Mononuclear cell (primary cell): Measurements from ENCODE around the gene GNAL. TPM values are rescaled to one million over a fixed set of nuclear protein-coding genes. Genes with fewer than 3 reads are reported as not detected.

Source experiments
- H3K27me3 ChIP-seq: 2 replicates; pipeline ENCODE4 v1.6.0; 2011; ENCODE audit warnings: low read length, control low read depth; ENCODE audit not compliant: insufficient read depth
- H3K4me1 ChIP-seq: 2 replicates; pipeline ENCODE4 v1.5.1; 2011; ENCODE audit warnings: mild to moderate bottlenecking, low read length, control low read depth; ENCODE audit not compliant: insufficient read depth
- H3K4me3 ChIP-seq: 2 replicates; pipeline ENCODE4 v1.5.1; 2011; ENCODE audit warnings: mild to moderate bottlenecking, low read length, moderate library complexity
- H3K9me3 ChIP-seq: 2 replicates; pipeline ENCODE4 v1.5.1; 2011; ENCODE audit warnings: low read depth, mild to moderate bottlenecking, control low read depth, low read length
- total RNA-seq: library from RNA; depleted of rRNA; stranded (reverse); fragments of >200 nt; gene quantifications from one replicate; pipeline ENCODE4 v1.2.3, GENCODE V29; 2012

The GNAL gene
- total RNA-seq, 1 donor, result 0.84 TPM

- Histone ChIP-seq H3K4me3 (no peak overlapping the region), H3K4me1 (no peaks in the 10 kb centered on the region), H3K9me3 (no peaks in the 10 kb centered on the region), H3K27me3 (peaks cover 57% of the 10 kb centered on the region)
Measured at GRCh38 chr18:11752116-11752911, 63.2 kb downstream of the GNAL start.

GRCh38 chr18:11754979-11755378, 65.9 kb downstream of the GNAL start:
- Histone ChIP-seq H3K4me3 (no peak overlapping the region), H3K9me3 (no peaks in the 10 kb centered on the region), H3K4me1 (no peaks in the 10 kb centered on the region), H3K27me3 (peaks cover 49% of the 10 kb centered on the region)

GRCh38 chr18:11757084-11757590, 68.1 kb downstream of the GNAL start:
- H3K27me3 ChIP-seq, result peaks cover 34% of the 10 kb centered on the region
- no peaks in the 10 kb centered on the region for H3K9me3 ChIP-seq
- H3K4me1 ChIP-seq, result no peaks in the 10 kb centered on the region
- no peak overlapping the region for H3K4me3 ChIP-seq

GRCh38 chr18:11759456-11759855, 70.4 kb downstream of the GNAL start:
- Histone ChIP-seq H3K9me3 (no peaks in the 10 kb centered on the region), H3K4me3 (no peak overlapping the region), H3K4me1 (no peaks in the 10 kb centered on the region), H3K27me3 (peaks cover 13% of the 10 kb centered on the region)

- no peaks in the 10 kb centered on the region for H3K9me3 ChIP-seq
- no peaks in the 10 kb centered on the region for H3K4me1 ChIP-seq
- no peak overlapping the region for H3K4me3 ChIP-seq
- peaks cover 10% of the 10 kb centered on the region for H3K27me3 ChIP-seq
Measured at GRCh38 chr18:11760498-11761167, 71.6 kb downstream of the GNAL start.

- H3K4me1 ChIP-seq, result no peaks in the 10 kb centered on the region
- H3K9me3 ChIP-seq, result no peaks in the 10 kb centered on the region
- peaks cover 6% of the 10 kb centered on the region for H3K27me3 ChIP-seq
- H3K4me3 ChIP-seq, result no peak overlapping the region
Measured at GRCh38 chr18:11761553-11761952, 72.5 kb downstream of the GNAL start.

- H3K4me1 ChIP-seq, result no peaks in the 10 kb centered on the region
- no peaks in the 10 kb centered on the region for H3K27me3 ChIP-seq
- H3K9me3 ChIP-seq, result no peaks in the 10 kb centered on the region
- no peak overlapping the region for H3K4me3 ChIP-seq
Measured at GRCh38 chr18:11762429-11762828, 73.4 kb downstream of the GNAL start.

- Histone ChIP-seq H3K27me3 (no peaks in the 10 kb centered on the region), H3K9me3 (no peaks in the 10 kb centered on the region), H3K4me3 (no peak overlapping the region), H3K4me1 (no peaks in the 10 kb centered on the region)
Measured at GRCh38 chr18:11767329-11767728, 78.3 kb downstream of the GNAL start.

- Histone ChIP-seq H3K9me3 (no peaks in the 10 kb centered on the region), H3K27me3 (no peaks in the 10 kb centered on the region), H3K4me3 (no peak overlapping the region), H3K4me1 (no peaks in the 10 kb centered on the region)
Measured at GRCh38 chr18:11767935-11768334, 78.9 kb downstream of the GNAL start.

- peaks cover 16% of the 10 kb centered on the region for H3K27me3 ChIP-seq
- H3K4me3 ChIP-seq, result no peak overlapping the region
- no peaks in the 10 kb centered on the region for H3K4me1 ChIP-seq
- no peaks in the 10 kb centered on the region for H3K9me3 ChIP-seq
Measured at GRCh38 chr18:11775436-11776174, 86.5 kb downstream of the GNAL start.

- H3K4me3 ChIP-seq, result no peak overlapping the region
Measured at GRCh38 chr18:11780042-11780441, 91.0 kb downstream of the GNAL start.

GRCh38 chr18:11783716-11784331, 94.8 kb downstream of the GNAL start:
- H3K4me3 ChIP-seq, result no peak overlapping the region
- H3K27me3 ChIP-seq, result peaks cover 17% of the 10 kb centered on the region
- no peaks in the 10 kb centered on the region for H3K4me1 ChIP-seq
- H3K9me3 ChIP-seq, result no peaks in the 10 kb centered on the region

More at GRCh38 chr18:11780042-11780441, 91.0 kb downstream of the GNAL start:
- Histone ChIP-seq H3K4me1 (no peaks in the 10 kb centered on the region), H3K9me3 (no peaks in the 10 kb centered on the region), H3K27me3 (peaks cover 19% of the 10 kb centered on the region)

GRCh38 chr18:11784674-11785304, 95.7 kb downstream of the GNAL start:
- no peaks in the 10 kb centered on the region for H3K4me1 ChIP-seq
- no peak overlapping the region for H3K4me3 ChIP-seq
- H3K9me3 ChIP-seq, result no peaks in the 10 kb centered on the region
- H3K27me3 ChIP-seq, result peaks cover 11% of the 10 kb centered on the region

- Histone ChIP-seq H3K9me3 (no peaks in the 10 kb centered on the region), H3K27me3 (peaks cover 3% of the 10 kb centered on the region), H3K4me3 (no peak overlapping the region), H3K4me1 (no peaks in the 10 kb centered on the region)
Measured at GRCh38 chr18:11785444-11786055, 96.5 kb downstream of the GNAL start.
